ENCODE data around the gene BBS9. TPM values are rescaled to one million over a fixed set of nuclear protein-coding genes. Genes with fewer than 3 reads are reported as not detected.

Gene BBS9
- total RNA-seq, 1 experiment from 2014 or later, result 26.4 TPM

DNA sequence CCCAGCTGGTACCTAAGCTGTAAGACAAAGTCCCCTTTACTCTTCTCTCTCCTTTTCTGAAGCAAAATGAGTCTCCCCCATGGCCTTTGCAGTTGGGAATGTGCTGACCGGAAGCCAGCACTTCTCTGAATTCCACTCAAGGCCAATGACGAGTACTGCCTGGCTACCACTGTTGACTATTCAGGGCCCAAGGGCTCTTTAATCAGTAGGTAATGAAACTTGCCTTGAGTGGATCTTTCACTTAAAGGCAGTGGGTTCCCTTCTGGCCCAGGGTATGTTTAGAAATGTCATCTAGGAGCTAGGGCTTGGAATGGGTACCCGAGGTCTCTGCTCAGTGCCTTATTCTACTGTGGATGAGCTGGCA lies 197.1 kb downstream of the BBS9 start:
- H3K14ac ChIP-seq (ENCODE audit: insufficient read depth, low read length), result no peak overlapping the region
- H3K56ac ChIP-seq (ENCODE audit: insufficient read length, low read depth, low read length), result no peak overlapping the region
- H4K20me1 ChIP-seq (ENCODE audit: control insufficient read depth, insufficient read depth, insufficient read length), result no peaks in the 10 kb centered on the region
- Mint-ChIP-seq H3K27ac (no peak overlapping the region), H3K9me3 (no peaks in the 10 kb centered on the region), H3K27me3 (ENCODE audit: low read depth) (no peaks in the 10 kb centered on the region), H3K36me3 (ENCODE audit: insufficient read depth in 1 of 3, low read depth in 3 of 3) (no peaks in the 10 kb centered on the region), H3K4me3 (no peak overlapping the region), H3K4me1 (no peaks in the 10 kb centered on the region)
- H3K4ac ChIP-seq (ENCODE audit: low read depth, low read length), result no peak overlapping the region
- no peak overlapping the region for H2AK5ac ChIP-seq (ENCODE audit: insufficient read length, low read length)
- H3K18ac ChIP-seq (ENCODE audit: insufficient read length, low read depth, low read length), result no peak overlapping the region
- WGBS (ENCODE audit: extremely low coverage, insufficient read length, low lambda C conversion rate), result no CpG with 5 or more reads among the region's 3 CpGs
- no peaks in the 10 kb centered on the region for H3K23me2 ChIP-seq (ENCODE audit: insufficient read length, low read depth, low read length, poor library complexity, severe bottlenecking)
- H3K79me2 ChIP-seq (ENCODE audit: insufficient read depth, low read length), result no peaks in the 10 kb centered on the region
- no peak overlapping the region for H4K8ac ChIP-seq (replicated peaks; ENCODE audit: insufficient read length, low read depth, low read length)
- H2BK120ac ChIP-seq (ENCODE audit: low read depth, low read length, poor library complexity, severe bottlenecking), result no peak overlapping the region
- no peak overlapping the region for H3T11ph ChIP-seq (ENCODE audit: low read length)
- H4K91ac ChIP-seq (ENCODE audit: insufficient read length, low read depth, low read length), result no peak overlapping the region
- no peaks in the 10 kb centered on the region for H3K9me3 ChIP-seq (ENCODE audit: control insufficient read depth, low read depth, low read length)
- H3K4me1 ChIP-seq (ENCODE audit: insufficient read depth, low read length), result no peaks in the 10 kb centered on the region
- no peak overlapping the region for H2AFZ ChIP-seq (ENCODE audit: low read length)
- no peak overlapping the region for H3K23ac ChIP-seq (ENCODE audit: insufficient read length, low read depth, low read length)
- no peak overlapping the region for H2BK12ac ChIP-seq (ENCODE audit: insufficient read length, low read depth, low read length)
- H3K4me2 ChIP-seq (ENCODE audit: insufficient read depth, insufficient read length, low read length), result no peak overlapping the region
- no peaks in the 10 kb centered on the region for H3K79me1 ChIP-seq (ENCODE audit: insufficient read depth, low read depth, low read length, poor library complexity, severe bottlenecking)
- TF ChIP-seq, protein P1, sequence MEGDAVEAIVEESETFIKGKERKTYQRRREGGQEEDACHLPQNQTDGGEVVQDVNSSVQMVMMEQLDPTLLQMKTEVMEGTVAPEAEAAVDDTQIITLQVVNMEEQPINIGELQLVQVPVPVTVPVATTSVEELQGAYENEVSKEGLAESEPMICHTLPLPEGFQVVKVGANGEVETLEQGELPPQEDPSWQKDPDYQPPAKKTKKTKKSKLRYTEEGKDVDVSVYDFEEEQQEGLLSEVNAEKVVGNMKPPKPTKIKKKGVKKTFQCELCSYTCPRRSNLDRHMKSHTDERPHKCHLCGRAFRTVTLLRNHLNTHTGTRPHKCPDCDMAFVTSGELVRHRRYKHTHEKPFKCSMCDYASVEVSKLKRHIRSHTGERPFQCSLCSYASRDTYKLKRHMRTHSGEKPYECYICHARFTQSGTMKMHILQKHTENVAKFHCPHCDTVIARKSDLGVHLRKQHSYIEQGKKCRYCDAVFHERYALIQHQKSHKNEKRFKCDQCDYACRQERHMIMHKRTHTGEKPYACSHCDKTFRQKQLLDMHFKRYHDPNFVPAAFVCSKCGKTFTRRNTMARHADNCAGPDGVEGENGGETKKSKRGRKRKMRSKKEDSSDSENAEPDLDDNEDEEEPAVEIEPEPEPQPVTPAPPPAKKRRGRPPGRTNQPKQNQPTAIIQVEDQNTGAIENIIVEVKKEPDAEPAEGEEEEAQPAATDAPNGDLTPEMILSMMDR (conservative IDR thresholded peaks at IDR 0.05), result no peak
- no peaks in the 10 kb centered on the region for H3K27me3 ChIP-seq (ENCODE audit: insufficient read depth, low read length)
- no peak overlapping the region for H4K5ac ChIP-seq (ENCODE audit: insufficient read length, low read depth, low read length)
- no peak overlapping the region for H3K27ac ChIP-seq (ENCODE audit: insufficient read length, low read depth, low read length)
- H2BK5ac ChIP-seq (ENCODE audit: insufficient read length, low read length), result no peak overlapping the region
- DNase-seq, result no peak
- no peak overlapping the region for H2BK20ac ChIP-seq (ENCODE audit: low read depth, low read length, poor library complexity, severe bottlenecking)
- H3K9ac ChIP-seq (ENCODE audit: extremely low read depth, insufficient read length, low read length), result no peak overlapping the region
- no peak overlapping the region for H2BK15ac ChIP-seq (ENCODE audit: low read depth, low read length)
